ENCODE results near the gene PDGFB.

DNA sequence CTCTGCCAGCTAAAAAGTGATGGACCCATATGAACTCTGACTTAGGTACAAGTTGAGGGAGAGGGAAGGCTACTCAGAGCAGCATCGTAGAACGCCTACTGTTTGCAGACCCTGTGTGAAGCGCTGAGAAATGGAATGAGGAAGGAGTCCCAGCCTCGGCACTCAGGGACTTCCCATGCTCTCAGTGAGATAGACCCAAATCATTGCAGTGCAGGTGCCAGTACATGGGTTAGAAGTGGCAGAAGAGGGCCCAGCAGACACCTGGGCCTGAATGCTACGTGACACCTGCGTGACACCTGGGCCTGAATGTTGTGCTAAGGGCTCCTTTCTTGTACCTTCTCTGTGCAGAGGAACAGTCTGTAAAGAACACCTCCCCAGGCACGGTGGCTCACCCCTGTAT lies 2.6 kb upstream of the PDGFB start:
- TF ChIP-seq MAX (CRISPR knock-in tag; IDR thresholded peaks at IDR 0.05) (no peak), CTCF (IDR thresholded peaks at IDR 0.05) (no peak), PREB (CRISPR knock-in tag; IDR thresholded peaks at IDR 0.05; ENCODE audit: borderline replicate concordance) (no peak), ATF3 (CRISPR knock-in tag; conservative IDR thresholded peaks at IDR 0.05) (no peak), ZNF232 (CRISPR knock-in tag; IDR thresholded peaks at IDR 0.05) (no peak), FOXK1 (CRISPR knock-in tag; IDR thresholded peaks at IDR 0.05) (no peak), ATF1 (CRISPR knock-in tag; IDR thresholded peaks at IDR 0.05) (no peak), ZNF121 (CRISPR knock-in tag; IDR thresholded peaks at IDR 0.05) (no peak)
- TF ChIP-seq, protein P1, sequence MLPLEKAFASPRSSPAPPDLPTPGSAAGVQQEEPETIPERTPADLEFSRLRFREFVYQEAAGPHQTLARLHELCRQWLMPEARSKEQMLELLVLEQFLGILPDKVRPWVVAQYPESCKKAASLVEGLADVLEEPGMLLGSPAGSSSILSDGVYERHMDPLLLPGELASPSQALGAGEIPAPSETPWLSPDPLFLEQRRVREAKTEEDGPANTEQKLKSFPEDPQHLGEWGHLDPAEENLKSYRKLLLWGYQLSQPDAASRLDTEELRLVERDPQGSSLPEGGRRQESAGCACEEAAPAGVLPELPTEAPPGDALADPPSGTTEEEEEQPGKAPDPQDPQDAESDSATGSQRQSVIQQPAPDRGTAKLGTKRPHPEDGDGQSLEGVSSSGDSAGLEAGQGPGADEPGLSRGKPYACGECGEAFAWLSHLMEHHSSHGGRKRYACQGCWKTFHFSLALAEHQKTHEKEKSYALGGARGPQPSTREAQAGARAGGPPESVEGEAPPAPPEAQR (CRISPR knock-in tag; IDR thresholded peaks at IDR 0.05) = no peak
- TF ChIP-seq, protein P2, sequence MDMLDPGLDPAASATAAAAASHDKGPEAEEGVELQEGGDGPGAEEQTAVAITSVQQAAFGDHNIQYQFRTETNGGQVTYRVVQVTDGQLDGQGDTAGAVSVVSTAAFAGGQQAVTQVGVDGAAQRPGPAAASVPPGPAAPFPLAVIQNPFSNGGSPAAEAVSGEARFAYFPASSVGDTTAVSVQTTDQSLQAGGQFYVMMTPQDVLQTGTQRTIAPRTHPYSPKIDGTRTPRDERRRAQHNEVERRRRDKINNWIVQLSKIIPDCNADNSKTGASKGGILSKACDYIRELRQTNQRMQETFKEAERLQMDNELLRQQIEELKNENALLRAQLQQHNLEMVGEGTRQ (CRISPR knock-in tag; IDR thresholded peaks at IDR 0.05) = no peak
- TF ChIP-seq, protein P3, sequence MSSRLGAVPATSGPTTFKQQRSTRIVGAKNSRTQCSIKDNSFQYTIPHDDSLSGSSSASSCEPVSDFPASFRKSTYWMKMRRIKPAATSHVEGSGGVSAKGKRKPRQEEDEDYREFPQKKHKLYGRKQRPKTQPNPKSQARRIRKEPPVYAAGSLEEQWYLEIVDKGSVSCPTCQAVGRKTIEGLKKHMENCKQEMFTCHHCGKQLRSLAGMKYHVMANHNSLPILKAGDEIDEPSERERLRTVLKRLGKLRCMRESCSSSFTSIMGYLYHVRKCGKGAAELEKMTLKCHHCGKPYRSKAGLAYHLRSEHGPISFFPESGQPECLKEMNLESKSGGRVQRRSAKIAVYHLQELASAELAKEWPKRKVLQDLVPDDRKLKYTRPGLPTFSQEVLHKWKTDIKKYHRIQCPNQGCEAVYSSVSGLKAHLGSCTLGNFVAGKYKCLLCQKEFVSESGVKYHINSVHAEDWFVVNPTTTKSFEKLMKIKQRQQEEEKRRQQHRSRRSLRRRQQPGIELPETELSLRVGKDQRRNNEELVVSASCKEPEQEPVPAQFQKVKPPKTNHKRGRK (CRISPR knock-in tag; IDR thresholded peaks at IDR 0.05; ENCODE audit: borderline replicate concordance) = no peak

Data from WTC11 (cell line).